Measurements from ENCODE around the gene TOP2A.

The TOP2A gene

GRCh38 chr17:40417609-40418427 is at the start of gene TOP2A:
Gene TOP2A (minus strand): TSS chr17:40417896. CDS start chr17:40417791, 105 bp downstream.
- peak; percentile 99 for DNase-seq

- DNase-seq = no peak
Observed at GRCh38 chr17:40467281-40467867, 49.7 kb upstream of the TOP2A start.

GRCh38 chr17:40466298-40466971 is 48.7 kb upstream of the TOP2A start:
- DNase-seq = no peak

GRCh38 chr17:40464392-40464855 is 46.7 kb upstream of the TOP2A start:
- no peak for DNase-seq

- DNase-seq = no peak
Observed at GRCh38 chr17:40463122-40463550, 45.4 kb upstream of the TOP2A start.

GRCh38 chr17:40462343-40463121 is 44.8 kb upstream of the TOP2A start:
- DNase-seq = no peak

GRCh38 chr17:40461732-40462342 is 44.1 kb upstream of the TOP2A start:
- no peak for DNase-seq

GRCh38 chr17:40460968-40461731 is 43.5 kb upstream of the TOP2A start:
- DNase-seq = no peak

- DNase-seq = no peak
Observed at GRCh38 chr17:40460604-40460967, 42.9 kb upstream of the TOP2A start.

- DNase-seq = no peak
Observed at GRCh38 chr17:40459636-40460603, 42.2 kb upstream of the TOP2A start.

GRCh38 chr17:40458851-40459482 is 41.3 kb upstream of the TOP2A start:
- no peak for DNase-seq

- DNase-seq = no peak
Observed at GRCh38 chr17:40457964-40458791, 40.5 kb upstream of the TOP2A start.

GRCh38 chr17:40457369-40457768 is 39.7 kb upstream of the TOP2A start:
- no peak for DNase-seq

- DNase-seq = no peak
Observed at GRCh38 chr17:40456396-40456951, 38.8 kb upstream of the TOP2A start.

- DNase-seq = no peak
Observed at GRCh38 chr17:40454613-40454995, 36.9 kb upstream of the TOP2A start.

GRCh38 chr17:40453881-40454612 is 36.4 kb upstream of the TOP2A start:
- DNase-seq = no peak

- DNase-seq = no peak
Observed at GRCh38 chr17:40452921-40453378, 35.3 kb upstream of the TOP2A start.

GRCh38 chr17:40452216-40452787 is 34.6 kb upstream of the TOP2A start:
- no peak for DNase-seq
